Measurements from ENCODE around the gene FUT6.

Gene FUT6

DNA sequence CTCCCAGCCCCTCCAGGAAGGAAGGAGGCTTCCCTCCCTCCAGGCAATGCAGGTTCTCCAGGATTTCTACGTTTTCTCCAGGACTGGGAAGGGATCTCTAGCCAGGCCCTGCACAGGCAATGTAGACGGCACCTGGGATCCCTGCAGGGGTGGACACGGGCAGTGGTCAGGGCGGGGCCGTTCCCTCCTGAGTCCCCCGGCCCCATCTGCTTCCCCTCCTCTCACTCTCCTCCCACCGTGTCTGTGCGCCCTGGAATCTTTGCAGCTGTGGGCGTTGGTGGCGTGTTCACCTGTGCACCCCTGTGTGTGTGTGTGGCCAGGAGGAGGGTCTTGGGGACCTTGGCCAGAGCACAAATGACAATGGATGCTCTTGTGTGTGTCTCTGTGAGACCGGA, 24.7 kb downstream of the FUT6 start:
- Histone ChIP-seq H4K20me1 (ENCODE audit: insufficient read depth, low read length) (no peaks in the 10 kb centered on the region), H3K27me3 (replicated peaks; ENCODE audit: insufficient read depth, low read length) (peaks cover 30% of the 10 kb centered on the region), H3F3A (ENCODE audit: insufficient read depth, low read length) (no peaks in the 10 kb centered on the region), H3K9me2 (replicated peaks; ENCODE audit: insufficient read depth, low read length) (no peaks in the 10 kb centered on the region), H3K27ac (ENCODE audit: low read length) (no peak overlapping the region), H3K4me1 (ENCODE audit: low read length) (no peaks in the 10 kb centered on the region), H3K9ac (ENCODE audit: low read length) (no peak overlapping the region), H3K79me2 (ENCODE audit: low read length) (no peaks in the 10 kb centered on the region), H3K9me3 (replicated peaks; ENCODE audit: insufficient read depth, low read length) (no peaks in the 10 kb centered on the region), H3K4me3 (ENCODE audit: low read length) (no peak overlapping the region), H2AFZ (ENCODE audit: low read length) (no peak overlapping the region), H3K4me2 (ENCODE audit: low read depth, low read length) (no peak overlapping the region), H3K36me3 (replicated peaks; ENCODE audit: insufficient read depth, low read length) (no peaks in the 10 kb centered on the region)
- DNase-seq, result no peak
- TF ChIP-seq EZH2 (optimal IDR thresholded peaks at IDR 0.05; ENCODE audit: low read depth, low read length) (no peak), EZH2phosphoT487 (IDR thresholded peaks at IDR 0.05; ENCODE audit: low read length) (no peak)
- TF ChIP-seq, protein P1, sequence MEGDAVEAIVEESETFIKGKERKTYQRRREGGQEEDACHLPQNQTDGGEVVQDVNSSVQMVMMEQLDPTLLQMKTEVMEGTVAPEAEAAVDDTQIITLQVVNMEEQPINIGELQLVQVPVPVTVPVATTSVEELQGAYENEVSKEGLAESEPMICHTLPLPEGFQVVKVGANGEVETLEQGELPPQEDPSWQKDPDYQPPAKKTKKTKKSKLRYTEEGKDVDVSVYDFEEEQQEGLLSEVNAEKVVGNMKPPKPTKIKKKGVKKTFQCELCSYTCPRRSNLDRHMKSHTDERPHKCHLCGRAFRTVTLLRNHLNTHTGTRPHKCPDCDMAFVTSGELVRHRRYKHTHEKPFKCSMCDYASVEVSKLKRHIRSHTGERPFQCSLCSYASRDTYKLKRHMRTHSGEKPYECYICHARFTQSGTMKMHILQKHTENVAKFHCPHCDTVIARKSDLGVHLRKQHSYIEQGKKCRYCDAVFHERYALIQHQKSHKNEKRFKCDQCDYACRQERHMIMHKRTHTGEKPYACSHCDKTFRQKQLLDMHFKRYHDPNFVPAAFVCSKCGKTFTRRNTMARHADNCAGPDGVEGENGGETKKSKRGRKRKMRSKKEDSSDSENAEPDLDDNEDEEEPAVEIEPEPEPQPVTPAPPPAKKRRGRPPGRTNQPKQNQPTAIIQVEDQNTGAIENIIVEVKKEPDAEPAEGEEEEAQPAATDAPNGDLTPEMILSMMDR (IDR thresholded peaks at IDR 0.05; ENCODE audit: low read length), result no peak

DNA sequence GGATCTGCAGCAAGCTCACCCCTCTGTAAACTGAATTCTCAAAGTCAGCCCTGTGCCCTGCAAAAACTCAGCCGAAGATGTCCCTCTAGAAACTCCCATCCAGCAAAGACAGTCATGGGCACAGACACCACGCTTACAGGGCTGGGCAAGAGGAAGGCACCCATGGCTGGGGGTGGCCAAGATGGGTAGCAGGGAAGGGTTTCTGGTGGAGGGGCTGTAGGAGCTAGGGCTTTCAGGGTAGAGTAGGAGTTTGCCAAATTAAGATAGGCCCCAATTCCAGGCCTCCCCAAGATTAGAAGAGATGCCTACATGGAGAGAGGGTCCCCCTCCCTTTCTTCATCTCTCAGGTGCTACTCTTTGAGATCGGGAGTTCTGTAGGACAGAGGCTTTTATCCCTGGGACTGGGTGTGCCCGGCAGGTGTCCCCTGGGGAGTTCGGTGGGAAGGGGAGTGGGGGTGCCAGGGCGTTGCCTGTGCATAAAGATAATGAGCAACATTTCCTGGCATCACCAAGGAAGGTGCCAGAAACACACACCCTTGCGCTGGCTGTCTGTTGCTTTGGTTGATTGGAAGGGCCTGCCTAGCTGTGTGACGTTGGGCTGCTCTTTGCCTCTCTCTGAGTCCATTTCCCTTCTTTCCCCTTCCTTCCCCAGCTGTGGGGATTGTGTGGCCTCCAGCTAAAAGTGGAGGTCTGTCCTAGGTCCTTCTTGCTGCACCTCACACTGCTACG, 25.2 kb downstream of the FUT6 start:
- TF ChIP-seq, protein P1 (IDR thresholded peaks at IDR 0.05; ENCODE audit: low read length), result no peak
- TF ChIP-seq EZH2 (optimal IDR thresholded peaks at IDR 0.05; ENCODE audit: low read depth, low read length) (no peak), EZH2phosphoT487 (IDR thresholded peaks at IDR 0.05; ENCODE audit: low read length) (no peak)
- Histone ChIP-seq H3K27ac (ENCODE audit: low read length) (no peak overlapping the region), H3K9ac (ENCODE audit: low read length) (no peak overlapping the region), H3K4me2 (ENCODE audit: low read depth, low read length) (no peak overlapping the region), H3K9me2 (replicated peaks; ENCODE audit: insufficient read depth, low read length) (no peaks in the 10 kb centered on the region), H3K27me3 (replicated peaks; ENCODE audit: insufficient read depth, low read length) (peaks cover 30% of the 10 kb centered on the region), H2AFZ (ENCODE audit: low read length) (no peak overlapping the region), H3K9me3 (replicated peaks; ENCODE audit: insufficient read depth, low read length) (no peaks in the 10 kb centered on the region), H3K79me2 (ENCODE audit: low read length) (no peaks in the 10 kb centered on the region), H4K20me1 (ENCODE audit: insufficient read depth, low read length) (no peaks in the 10 kb centered on the region), H3K4me3 (ENCODE audit: low read length) (no peak overlapping the region), H3F3A (ENCODE audit: insufficient read depth, low read length) (no peaks in the 10 kb centered on the region), H3K36me3 (replicated peaks; ENCODE audit: insufficient read depth, low read length) (no peaks in the 10 kb centered on the region), H3K4me1 (ENCODE audit: low read length) (no peaks in the 10 kb centered on the region)
- DNase-seq, result no peak

DNA sequence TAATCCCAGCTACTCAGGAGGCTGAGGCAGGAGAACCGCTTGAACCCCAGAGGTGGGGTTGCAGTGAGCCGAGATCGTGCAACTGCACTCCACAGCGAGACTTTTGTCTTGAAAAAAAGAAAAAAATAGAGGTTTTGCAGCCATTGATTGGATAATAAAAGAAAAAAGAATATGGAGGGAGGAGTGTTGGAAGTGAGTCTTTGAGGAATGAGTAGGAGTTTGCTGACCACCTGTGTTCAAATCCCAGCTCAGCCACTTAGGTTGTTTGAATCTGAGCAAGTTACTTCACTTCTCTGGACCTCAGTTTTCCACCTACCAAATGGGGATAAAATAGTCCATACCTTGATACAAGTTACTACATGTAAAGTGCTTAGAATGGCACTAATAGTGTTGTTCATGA, 28.4 kb downstream of the FUT6 start:
- H2AFZ ChIP-seq (ENCODE audit: low read length), result no peak overlapping the region
- DNase-seq, result no peak
- 0 out of 2 replicates have a peak, but pooled peaks cover 5% of the 10 kb centered on the region for H3F3A ChIP-seq (ENCODE audit: insufficient read depth, low read length)
- H3K4me3 ChIP-seq (ENCODE audit: low read length), result no peak overlapping the region
- no peak overlapping the region for H3K9ac ChIP-seq (ENCODE audit: low read length)
- TF ChIP-seq, protein P1 (IDR thresholded peaks at IDR 0.05; ENCODE audit: low read length), result no peak
- TF ChIP-seq EZH2phosphoT487 (IDR thresholded peaks at IDR 0.05; ENCODE audit: low read length), result no peak
- TF ChIP-seq EZH2 (optimal IDR thresholded peaks at IDR 0.05; ENCODE audit: low read depth, low read length), result no peak
- H3K36me3 ChIP-seq (replicated peaks; ENCODE audit: insufficient read depth, low read length), result no peaks in the 10 kb centered on the region
- H3K4me2 ChIP-seq (ENCODE audit: low read depth, low read length), result no peak overlapping the region
- no peak overlapping the region for H3K27ac ChIP-seq (ENCODE audit: low read length)
- no peaks in the 10 kb centered on the region for H3K4me1 ChIP-seq (ENCODE audit: low read length)
- H4K20me1 ChIP-seq (ENCODE audit: insufficient read depth, low read length), result no peaks in the 10 kb centered on the region; the same call in 1 of the 2 replicates
- peaks cover 32% of the 10 kb centered on the region for H3K27me3 ChIP-seq (replicated peaks; ENCODE audit: insufficient read depth, low read length)
- peaks cover 3% of the 10 kb centered on the region; the same call in 1 of the 2 replicates for H3K79me2 ChIP-seq (ENCODE audit: low read length)
- H3K9me3 ChIP-seq (replicated peaks; ENCODE audit: insufficient read depth, low read length), result no peaks in the 10 kb centered on the region
- no peaks in the 10 kb centered on the region for H3K9me2 ChIP-seq (replicated peaks; ENCODE audit: insufficient read depth, low read length)

All from MM.1S (cell line).